Hepatocyte (in vitro differentiated cells): Measurements from ENCODE around the gene CASKIN2.

Experiments
- CTCF ChIP-seq: fragments of 200-600 bp; sonication (generic); IDR thresholded peaks from 2 replicates; pipeline ENCODE4 v1.5.1; 2016; ENCODE audit warnings: antibody characterized with exemption, mild to moderate bottlenecking; ENCODE audit not compliant: poor library complexity
- EZH2 ChIP-seq: fragments of 200-600 bp; sonication (generic); IDR thresholded peaks from 2 replicates; pipeline ENCODE4 v1.6.1; 2016; ENCODE audit warnings: antibody characterized with exemption, mild to moderate bottlenecking, borderline replicate concordance

GRCh38 chr17:75531721-75532072 lies 16.4 kb upstream of the CASKIN2 start:
- TF ChIP-seq CTCF (no peak), EZH2 (no peak)
